Activated CD4-positive, CD25-positive, alpha-beta regulatory T cell treated with anti-CD3 and anti-CD28 coated beads, Interleukin-2, amount 50 U/mL, for 72 hours (primary cell): ENCODE results near the gene PPFIA1.

ENCODE experiments used
- DNase-seq: peaks from one replicate; pipeline ENCODE4 v3.0.0; 2021

The PPFIA1 gene

GRCh38 chr11:70270104-70270876, at the start of gene PPFIA1:
Gene PPFIA1, plus strand, starts transcription at chr11:70270690. Its CDS starts 1,483 bp downstream, at chr11:70272173.
- peak; percentile 97 for DNase-seq

GRCh38 chr11:70220920-70221319, 49.6 kb upstream of the PPFIA1 start:
- no peak for DNase-seq

GRCh38 chr11:70225681-70226177, 44.8 kb upstream of the PPFIA1 start:
- DNase-seq: no peak

- DNase-seq: no peak
Measured at GRCh38 chr11:70226183-70226582, 44.3 kb upstream of the PPFIA1 start.

- no peak for DNase-seq
Measured at GRCh38 chr11:70226967-70227366, 43.5 kb upstream of the PPFIA1 start.

GRCh38 chr11:70229737-70230136, 40.8 kb upstream of the PPFIA1 start:
- no peak for DNase-seq

- no peak for DNase-seq
Measured at GRCh38 chr11:70230151-70230839, 40.2 kb upstream of the PPFIA1 start.

GRCh38 chr11:70230840-70231710, 39.4 kb upstream of the PPFIA1 start:
- no peak for DNase-seq

- no peak for DNase-seq
Measured at GRCh38 chr11:70233034-70233433, 37.5 kb upstream of the PPFIA1 start.

- no peak for DNase-seq
Measured at GRCh38 chr11:70233511-70233934, 37.0 kb upstream of the PPFIA1 start.

- no peak for DNase-seq
Measured at GRCh38 chr11:70233962-70234361, 36.5 kb upstream of the PPFIA1 start.

- DNase-seq: no peak
Measured at GRCh38 chr11:70240337-70240736, 30.2 kb upstream of the PPFIA1 start.

- no peak for DNase-seq
Measured at GRCh38 chr11:70241709-70242108, 28.8 kb upstream of the PPFIA1 start.

- DNase-seq: no peak
Measured at GRCh38 chr11:70242885-70243284, 27.6 kb upstream of the PPFIA1 start.

- no peak for DNase-seq
Measured at GRCh38 chr11:70243912-70244652, 26.4 kb upstream of the PPFIA1 start.

GRCh38 chr11:70244698-70245097, 25.8 kb upstream of the PPFIA1 start:
- no peak for DNase-seq

- no peak for DNase-seq
Measured at GRCh38 chr11:70246196-70246595, 24.3 kb upstream of the PPFIA1 start.

- DNase-seq: no peak
Measured at GRCh38 chr11:70247042-70247709, 23.3 kb upstream of the PPFIA1 start.

GRCh38 chr11:70247710-70248072, 22.8 kb upstream of the PPFIA1 start:
- no peak for DNase-seq

GRCh38 chr11:70250876-70251658, 19.4 kb upstream of the PPFIA1 start:
- DNase-seq: no peak
